IPS-NIHi11 (cell line): Measurements from ENCODE around the gene FAN1.
A peak's percentile ranks its signal among the peaks of the same experiment; 100 is the strongest.
"Not testable (repeated sequence)": the region's sequence is repeated elsewhere in the genome, so short reads cannot be mapped to it uniquely, and the experiment has no call there.

Experiments used
- DNase-seq: peaks from one replicate; pipeline ENCODE4 v3.0.0; 2012; ENCODE audit warnings: mixed read lengths, low spot score

Gene FAN1

DNA sequence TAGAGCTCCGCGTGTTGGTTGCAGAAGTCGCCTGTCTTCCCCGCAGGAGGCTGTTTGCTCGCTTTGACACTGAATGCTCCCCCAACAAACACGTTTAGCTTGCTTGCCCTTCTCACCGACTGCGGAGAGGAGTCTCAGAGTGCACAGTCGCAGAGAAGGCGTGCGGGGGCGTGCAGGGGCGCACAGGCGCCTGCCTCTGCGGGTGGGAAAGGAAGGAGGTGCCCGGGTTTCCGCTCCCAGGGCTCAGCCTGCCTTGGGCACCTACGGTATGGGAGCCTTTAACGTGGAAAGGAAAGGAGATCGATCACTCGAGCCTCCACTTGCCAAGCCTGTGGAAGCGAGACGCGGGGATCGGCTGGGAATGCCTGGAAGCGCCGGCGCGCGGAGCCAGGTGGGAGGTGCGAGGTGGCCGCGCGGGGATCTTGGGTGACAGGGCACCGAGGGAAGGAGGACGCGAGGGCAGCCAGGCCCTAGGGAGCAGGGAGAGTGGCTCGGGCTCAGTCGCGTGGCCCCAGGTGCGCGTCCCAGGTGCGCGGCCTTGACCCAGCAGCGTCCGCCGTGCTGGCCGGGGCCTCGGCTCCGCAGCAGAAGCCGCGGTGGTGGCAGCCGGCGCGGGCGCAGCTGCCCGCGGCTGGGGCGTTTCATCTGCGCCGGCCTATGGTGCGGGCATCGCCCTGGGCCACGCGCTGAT lies at the start of gene FAN1:
Gene FAN1 (plus strand): TSS at position 419 of the 691 bp plus-strand sequence. CDS start 749 bp downstream, outside the sequence.
- DNase-seq = peak; percentile 90

DNA sequence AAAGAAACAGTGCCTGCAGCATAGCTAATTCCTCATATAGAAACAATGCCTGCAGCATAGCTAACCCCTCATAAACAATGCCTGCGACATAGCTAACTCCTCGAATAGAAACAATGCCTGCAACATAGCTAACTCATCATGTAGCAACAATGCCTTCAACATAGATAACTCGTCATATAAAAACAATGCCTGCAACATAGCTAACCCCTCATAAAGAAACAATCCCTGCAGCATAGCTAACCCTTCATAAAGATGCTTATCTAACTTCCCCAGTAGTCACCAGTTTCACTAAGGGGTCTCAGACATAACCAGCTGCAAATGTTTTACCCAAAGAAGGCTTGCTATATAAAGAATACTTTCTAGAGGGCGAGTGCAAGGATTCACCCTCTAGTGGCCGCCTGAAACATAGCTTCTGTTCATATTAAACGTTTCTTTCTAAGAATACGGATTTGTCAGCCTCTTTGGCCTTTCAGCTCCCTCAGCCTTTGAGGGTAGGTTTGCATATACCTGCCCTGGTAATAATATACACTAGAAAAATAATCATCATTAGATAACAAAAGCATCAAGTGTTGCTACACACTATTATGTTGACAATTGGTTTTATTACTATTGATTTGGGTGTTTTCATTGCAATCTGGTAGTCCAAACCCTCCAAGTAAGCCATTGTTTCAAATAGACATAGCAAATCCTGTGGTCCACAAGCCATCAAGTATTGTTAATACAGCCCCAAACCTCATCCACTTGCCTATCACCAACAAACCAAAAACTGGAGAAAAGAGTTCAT lies 44.4 kb upstream of the FAN1 start:
- DNase-seq = peak; percentile 41

DNA sequence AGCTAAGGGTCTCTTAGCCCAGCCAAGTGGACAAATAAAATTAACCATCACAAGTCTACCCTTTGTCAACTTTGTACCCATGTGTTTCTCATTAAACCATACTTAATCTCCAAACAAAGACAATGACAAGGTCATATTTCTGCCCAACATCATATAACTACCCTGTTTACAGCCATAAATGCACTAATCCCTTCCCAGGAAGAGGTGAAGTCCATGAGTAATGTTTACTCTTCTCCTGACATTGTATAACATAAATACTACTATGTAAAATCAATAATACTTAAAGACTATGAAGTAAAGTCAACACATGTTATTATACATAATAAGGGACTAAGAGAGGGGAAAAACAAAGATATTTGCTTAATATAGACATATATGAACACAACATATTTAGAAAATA lies 38.5 kb upstream of the FAN1 start:
- no peak for DNase-seq

DNA sequence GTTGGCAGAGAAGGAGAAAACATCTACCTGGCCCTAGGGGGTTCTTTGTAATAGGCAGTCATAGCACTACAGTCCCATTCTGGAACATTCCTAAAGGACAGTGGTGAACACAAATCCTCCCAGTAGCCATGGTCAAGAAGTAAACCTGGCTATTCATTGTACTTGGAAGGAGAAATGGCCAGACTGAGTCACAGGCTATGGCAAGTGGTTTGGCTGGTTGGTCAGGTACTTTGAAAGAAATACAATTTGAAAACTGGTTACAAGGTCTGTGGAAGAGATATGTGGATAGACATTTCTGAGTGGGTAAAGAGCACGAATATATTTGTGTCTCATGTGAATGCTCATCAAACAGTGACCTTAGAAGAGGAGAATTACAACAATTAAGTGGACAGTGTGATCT lies 33.0 kb upstream of the FAN1 start:
- no peak for DNase-seq

DNA sequence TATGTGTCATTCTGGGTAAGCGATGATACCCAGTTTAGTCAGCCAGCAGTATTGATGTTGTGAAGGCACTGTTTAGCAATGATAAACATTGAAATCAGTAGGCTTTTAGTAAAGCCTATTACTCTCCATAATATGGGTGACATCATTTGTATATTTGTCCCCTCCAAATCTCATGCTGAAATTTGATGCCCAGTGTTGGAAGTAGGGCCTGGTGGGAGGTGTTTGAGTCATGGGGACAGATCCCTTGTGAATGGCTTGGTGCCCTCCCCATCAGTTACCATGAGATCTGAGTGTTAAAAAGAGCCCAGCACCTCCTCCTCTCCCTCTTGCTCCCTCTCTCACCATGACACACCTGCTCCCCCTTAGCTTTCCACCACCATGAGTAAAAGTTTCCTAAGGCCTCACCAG lies 31.4 kb upstream of the FAN1 start:
- DNase-seq = no peak

DNA sequence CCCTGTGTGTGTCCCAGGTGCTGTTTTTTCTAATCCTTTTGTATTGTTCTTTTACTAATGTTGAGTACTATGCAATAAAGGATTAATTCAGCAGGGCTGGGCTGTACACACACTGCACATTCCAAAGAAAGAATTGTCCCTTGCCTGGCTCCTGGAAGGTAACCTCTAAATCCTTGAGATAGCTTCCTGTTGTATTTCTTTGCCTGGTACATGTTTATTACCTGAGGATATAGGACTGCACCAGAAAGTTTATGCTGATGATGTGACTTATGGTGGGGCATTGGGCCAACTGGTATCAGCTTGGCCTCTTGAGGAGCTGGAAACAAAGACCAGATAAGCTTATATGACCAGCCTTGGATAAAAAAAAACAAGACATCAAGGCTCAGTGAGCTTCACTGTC lies 26.6 kb upstream of the FAN1 start:
- DNase-seq = no peak

DNA sequence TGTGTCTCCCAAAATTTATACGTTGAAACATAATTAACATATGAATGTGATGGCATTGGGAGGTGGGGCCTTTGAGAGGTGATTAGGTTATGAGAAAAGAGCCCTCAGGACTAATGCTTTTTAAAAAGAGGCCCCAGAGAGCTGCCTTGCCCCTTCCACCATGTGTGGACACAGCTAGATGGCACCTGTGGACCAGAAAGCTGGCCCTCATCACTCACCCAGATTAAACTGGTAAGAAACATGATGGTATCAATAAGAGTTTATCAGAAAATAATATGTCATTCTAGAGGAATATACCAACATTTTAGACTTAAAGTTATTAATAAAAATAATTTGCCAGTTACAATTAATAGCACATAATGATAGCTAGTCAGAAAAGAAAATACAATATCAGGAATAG lies 25.2 kb upstream of the FAN1 start:
- no peak for DNase-seq

DNA sequence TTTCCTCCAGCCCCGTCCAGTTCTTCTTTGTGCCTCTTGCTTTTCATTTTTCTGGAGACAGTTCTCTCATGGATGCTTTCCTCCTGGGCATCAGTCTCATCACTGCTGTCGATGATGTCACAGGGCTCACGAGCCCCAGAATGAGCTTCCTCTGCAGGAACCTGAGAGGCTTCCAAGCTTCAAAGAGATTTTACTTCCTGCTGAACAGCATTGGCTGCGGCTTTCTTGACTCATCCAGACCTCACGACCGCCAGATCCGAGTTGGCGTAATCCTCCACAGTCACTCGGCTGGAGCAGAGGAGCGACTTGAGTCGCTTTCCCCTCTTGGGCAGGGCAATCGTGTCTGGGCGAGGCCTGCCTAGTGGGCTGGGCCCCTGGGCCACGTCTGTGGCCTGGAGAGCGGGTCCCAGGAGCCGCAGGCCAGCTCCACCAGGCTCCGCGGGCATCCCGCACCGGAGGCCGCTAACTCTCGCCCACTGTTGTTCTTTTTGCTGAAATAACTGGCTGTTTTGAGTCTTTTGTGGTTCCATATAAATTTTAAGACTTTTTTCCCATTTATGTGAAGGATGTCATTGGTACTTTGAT lies 20.8 kb upstream of the FAN1 start:
- DNase-seq = no peak

DNA sequence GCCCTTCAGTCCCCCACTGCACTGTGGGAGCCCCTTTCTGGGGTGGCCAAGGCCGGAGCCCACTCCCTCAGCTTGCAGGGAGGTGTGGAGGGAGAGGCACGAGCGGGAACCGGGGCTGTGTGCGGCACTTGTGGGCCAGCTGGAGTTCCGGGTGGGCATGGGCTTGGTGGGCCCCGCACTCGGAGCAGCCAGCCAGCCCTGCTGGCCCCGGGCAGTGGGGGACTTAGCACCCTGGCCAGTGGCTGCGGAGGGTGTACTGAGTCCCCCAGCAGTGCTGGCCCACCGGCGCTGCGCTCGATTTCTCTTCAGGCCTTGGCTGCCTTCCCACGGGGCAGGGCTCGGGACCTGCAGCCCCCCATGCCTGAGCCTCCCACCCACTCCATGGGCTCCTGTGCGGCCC lies 20.0 kb upstream of the FAN1 start:
- not testable (repeated sequence) for DNase-seq

DNA sequence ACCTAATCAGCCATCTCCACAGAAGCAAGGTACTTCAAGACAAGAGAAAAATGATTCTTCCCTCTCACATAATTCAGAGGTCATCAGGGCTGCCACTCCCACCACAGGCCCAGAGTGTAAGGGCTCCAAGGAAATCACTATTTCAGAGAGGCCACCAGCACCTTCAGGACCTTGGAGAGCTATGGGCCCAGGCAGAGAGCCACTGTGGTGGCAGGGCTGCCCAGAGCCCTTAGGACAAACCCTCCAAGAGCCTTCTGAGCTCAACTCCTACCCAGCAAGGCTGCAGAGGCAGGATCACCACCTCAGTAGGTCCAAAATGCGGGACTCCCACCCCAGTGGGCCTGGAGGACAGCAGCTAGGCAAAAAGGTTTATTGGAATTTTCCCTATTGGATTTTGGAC lies 17.9 kb upstream of the FAN1 start:
- peak; percentile 75 for DNase-seq

DNA sequence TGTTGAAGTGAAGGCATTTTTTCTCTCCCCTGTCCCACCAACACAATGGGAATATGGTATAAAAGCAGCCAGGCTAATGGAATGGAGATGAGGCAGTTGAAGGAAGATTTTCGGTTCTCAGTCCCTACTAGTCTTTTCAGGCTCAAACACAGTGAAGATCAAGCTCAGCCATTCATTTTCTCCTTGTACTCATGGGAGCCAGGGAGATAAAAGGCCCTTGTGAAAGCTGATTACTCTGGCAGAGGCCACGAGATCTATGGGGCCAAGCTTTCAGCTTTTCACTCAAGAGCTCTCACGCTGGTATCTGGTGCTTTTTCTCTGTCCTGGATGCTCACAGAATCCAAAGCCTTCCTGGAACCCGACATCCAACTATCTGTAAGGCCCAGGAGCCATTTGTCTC lies 14.5 kb upstream of the FAN1 start:
- no peak for DNase-seq

DNA sequence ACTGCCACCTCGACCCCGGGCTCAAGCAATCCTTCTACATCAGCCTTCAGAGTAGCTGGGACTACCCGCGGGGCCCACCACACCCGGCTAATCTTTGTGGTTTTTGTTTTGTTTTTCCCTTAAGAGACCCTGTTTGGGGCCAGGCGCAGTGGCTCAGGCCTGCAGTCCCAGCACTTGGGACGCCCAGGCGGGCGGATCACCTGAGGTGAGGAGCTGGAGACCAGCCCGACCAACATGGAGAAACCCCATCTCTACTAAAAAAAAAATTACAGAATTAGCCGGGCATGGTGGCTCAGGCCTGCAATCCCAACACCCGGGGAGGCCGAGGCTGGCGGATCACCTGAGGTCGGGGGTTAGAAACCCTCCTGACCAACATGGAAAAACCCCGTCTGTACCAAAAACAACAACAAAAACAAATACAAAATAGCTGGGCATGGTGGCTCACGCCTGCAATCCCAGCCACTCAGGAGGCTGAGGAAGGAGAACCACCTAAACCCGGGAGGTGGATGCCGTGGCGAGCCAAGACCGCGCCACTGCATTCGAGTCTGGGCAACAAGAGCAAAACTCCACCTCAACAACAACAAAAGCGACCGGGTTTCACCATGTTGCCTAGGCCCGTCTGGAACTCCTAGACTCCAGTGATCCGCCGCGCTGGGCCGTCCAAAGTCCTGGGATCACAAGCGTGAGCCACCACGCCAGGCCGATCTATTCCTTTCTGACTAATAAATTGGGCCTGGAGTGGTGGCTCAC lies 8.1 kb upstream of the FAN1 start:
- no peak for DNase-seq

DNA sequence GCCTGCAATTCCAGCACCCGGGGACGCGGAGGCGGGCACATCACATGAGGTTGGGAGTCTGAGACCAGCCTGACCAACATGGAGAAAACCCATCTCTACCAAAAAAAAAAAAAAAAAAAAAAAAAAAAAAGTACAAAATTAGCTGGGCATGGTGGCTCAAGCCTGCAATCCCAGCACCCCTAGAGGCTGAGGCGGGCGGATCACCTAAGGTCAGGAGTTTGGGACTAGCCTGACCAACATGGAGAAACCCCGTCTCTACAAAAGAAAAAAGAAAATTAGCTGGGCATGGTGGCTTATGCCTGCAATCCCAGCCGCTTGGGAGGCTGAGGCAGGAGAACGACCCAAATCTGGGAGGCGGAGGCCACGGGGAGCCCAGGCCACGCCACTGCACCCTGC lies 7.5 kb upstream of the FAN1 start:
- no peak for DNase-seq

DNA sequence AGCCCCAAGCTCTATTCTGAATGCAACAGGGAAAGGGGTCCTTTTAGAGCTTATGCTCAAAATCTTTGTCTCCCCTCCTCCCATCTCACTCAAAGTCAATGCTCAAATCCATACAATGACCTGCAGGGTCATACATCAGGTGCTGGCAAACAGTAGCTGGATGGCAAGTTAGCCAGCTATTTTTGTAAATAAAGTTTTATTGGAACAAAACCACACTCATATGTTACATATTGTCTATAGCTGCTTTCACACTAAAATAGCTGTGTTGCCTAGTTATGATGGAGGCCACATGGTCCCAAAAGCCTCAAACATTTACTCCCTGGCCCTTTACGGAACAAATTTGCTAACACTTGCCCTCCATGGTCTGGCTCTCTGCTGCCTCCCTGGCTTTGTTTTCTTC lies 1.8 kb upstream of the FAN1 start:
- DNase-seq = no peak

DNA sequence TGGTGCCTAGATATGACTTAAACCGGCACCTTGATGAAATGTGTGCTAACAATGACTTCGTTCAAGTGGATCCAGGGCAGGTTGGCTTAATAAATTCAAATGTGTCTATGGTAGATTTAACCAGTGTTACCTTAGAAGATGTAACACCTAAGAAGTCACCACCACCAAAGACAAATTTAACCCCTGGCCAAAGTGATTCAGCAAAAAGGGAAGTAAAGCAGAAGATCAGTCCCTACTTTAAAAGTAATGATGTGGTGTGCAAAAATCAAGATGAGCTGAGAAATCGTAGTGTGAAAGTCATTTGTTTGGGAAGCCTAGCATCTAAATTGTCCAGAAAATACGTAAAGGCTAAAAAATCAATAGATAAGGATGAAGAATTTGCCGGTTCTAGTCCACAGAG lies 1.1 kb downstream of the FAN1 start:
- DNase-seq = no peak

DNA sequence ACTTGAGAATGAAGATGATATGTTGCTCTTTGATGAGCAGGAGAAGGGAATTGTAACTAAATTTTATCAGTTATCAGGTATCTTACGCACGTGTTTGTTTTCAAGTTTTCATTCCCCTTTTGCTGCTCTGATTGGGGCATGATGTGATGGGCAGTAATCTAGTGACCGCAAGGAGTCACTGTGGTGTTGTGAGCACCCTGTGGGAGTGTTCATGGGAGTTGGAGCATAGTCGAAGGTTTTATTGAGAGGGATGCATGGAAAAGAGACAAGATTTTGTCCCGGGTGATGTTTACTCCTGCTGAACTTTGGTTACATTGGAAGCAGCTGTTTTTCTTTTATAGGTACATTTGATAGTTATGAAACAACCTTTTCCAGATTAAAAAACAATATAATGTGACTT lies 2.1 kb downstream of the FAN1 start:
- no peak for DNase-seq

DNA sequence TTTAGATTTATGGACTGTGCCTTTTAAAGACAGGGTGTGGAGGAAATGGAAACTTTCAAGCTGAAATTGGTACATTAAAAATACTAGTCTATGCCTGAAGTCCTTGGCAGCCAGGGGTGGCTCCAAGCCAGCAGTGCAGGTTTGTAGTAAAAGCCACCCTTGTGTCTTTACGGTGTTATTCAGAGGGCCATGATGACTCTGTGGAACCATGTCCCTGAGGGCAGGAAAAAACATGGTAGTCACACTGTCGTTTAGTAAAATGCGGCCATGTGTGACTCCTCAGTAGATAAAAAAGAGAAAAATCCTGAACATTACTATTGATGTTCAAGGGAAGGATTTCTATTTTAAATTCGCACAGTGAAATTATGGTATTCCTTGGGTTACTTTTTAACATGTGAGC lies 2.7 kb downstream of the FAN1 start:
- no peak for DNase-seq

DNA sequence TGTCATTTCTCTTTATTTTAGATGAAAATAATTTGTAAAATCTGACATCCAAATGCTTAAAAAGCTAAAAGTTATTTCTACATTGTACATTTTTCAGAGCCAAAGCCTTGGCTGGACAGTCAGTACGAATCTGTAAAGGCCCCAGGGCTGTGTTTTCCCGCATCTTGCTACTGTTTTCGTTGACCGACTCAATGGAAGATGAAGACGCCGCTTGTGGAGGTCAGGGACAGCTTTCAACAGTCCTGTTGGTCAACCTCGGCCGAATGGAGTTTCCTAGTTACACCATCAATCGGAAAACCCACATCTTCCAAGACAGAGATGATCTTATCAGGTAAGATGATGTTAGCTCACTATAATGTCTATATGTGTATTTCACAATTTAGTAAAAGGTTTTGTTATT lies 10.0 kb downstream of the FAN1 start:
- no peak for DNase-seq

DNA sequence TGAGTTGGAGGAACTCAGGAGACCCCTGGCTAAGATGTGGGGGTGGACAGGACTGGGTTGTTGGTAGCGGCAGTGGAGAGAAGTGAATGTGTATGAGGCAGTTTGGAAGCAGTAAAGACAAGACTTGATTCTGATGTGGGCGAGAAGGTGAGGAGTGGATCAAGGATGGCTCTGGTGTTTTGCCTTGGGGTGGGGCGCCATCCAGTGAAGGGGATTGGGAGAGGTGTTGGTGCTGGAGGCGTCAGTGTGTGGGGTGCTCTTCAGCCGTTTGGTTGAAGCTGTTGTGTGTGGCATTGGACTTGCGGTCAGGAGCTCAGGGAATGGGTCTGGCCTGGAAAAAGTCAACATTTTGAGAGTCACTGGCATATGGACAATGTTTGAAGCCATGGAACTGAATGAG lies 13.3 kb downstream of the FAN1 start:
- DNase-seq = no peak

DNA sequence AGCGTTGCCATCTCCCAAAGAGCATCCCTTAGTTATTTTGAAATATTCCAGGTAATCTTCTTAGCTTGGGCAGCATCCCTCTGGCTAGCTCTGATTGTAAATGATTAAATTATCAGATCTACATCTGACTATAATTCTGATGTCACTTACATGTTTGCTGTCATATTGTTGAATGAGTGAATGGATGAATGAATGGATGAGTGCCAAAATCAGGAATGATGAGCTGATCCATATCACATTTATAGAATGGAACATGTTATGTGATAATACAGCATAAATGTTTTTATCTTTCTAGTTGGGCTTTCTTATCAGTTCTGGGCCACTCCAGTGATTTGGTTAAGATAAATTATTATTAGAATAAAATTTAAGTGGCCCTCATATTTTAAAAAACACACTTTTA lies 14.0 kb downstream of the FAN1 start:
- no peak for DNase-seq

DNA sequence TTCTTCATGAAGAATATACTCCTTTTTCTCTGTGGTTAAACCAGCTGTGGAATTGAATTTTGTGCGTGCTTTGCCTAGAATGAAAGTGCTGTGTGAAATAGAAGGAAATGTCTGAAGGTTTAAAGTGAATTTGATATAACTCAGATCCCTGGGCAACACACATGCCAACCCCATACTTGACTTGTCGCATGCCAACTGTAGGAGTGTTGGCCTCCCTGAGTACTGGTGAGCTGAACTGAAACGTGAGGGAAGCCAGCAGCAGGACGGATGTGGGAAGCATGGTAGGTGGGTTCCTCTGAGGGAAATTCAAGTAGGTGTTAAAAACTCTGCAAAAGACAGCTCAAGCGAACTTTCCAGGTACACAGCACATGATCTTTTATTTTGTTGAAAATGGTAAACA lies 14.7 kb downstream of the FAN1 start:
- no peak for DNase-seq

DNA sequence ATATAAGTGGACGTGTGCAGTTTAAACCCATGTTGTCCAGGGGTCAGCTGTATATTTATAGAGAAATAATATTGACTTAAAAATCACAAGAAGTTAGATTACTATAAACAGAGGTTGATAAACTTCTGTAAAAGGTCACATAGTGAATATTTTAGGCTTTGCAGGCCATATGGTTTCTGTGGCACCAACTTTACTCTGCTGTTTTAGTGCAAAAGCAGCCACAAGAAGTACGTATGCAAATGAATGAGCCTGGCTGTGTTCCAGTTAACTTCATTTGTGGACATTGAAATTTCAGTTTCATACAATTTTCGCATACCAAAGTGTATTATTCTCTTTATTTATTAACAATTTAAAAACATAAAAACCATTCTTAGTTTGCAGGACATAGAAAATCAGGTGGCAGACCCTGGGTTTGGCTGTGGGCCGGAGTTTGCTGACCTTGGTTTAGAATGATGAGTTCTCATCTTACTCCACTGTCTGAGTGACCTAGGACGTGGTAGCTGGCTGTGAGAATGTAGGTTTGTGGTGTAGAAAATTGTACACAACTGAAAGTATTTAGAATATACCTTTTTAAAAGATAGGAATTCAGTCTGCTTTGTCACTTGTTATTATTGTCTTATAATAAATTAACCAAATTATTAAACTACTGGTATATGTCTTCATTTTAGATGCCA lies 16.3 kb downstream of the FAN1 start:
- DNase-seq = no peak
